Neutrophil (primary cell): ENCODE data around the gene EVX2.

Experiments
- H3K27ac ChIP-seq: fragments of 200-600 bp; sonication (generic); 2 replicates; pipeline ENCODE4 v1.5.1; 2016; ENCODE audit warnings: mild to moderate bottlenecking, moderate library complexity
- H3K27me3 ChIP-seq: fragments of 200-600 bp; sonication (generic); 2 replicates; pipeline ENCODE4 v1.6.0; 2016; ENCODE audit warnings: mild to moderate bottlenecking
- H3K36me3 ChIP-seq: fragments of 200-600 bp; sonication (generic); 2 replicates; pipeline ENCODE4 v1.5.1; 2017
- H3K4me1 ChIP-seq, 2 experiments: fragments of 200-600 bp in 1 of 2; sonication (generic) in 1 of 2; 1 replicate in 1 of 2; 2 replicates in 1 of 2; pipeline versions ENCODE4 v1.5.1 to v1.6.1; 2013 to 2016; ENCODE audit warnings: low read depth in 1 of 2, low read length in 1 of 2, mild to moderate bottlenecking in 1 of 2, moderate library complexity in 1 of 2; ENCODE audit not compliant: control insufficient read depth in 1 of 2, insufficient read depth in 1 of 2
- H3K4me3 ChIP-seq, 2 experiments: fragments of 200-600 bp in 1 of 2; sonication (generic) in 1 of 2; 1 replicate in 1 of 2; 2 replicates in 1 of 2; pipeline ENCODE4 v1.5.1; 2013 to 2016; ENCODE audit warnings: low read depth in 1 of 2, low read length in 1 of 2, mild to moderate bottlenecking in 1 of 2, moderate library complexity in 1 of 2
- H3K9me3 ChIP-seq: fragments of 200-600 bp; sonication (generic); 2 replicates; pipeline ENCODE4 v1.5.1; 2016
- CTCF ChIP-seq: fragments of 200-600 bp; sonication (generic); IDR thresholded peaks from 2 replicates; pipeline ENCODE4 v1.5.1; 2016; ENCODE audit warnings: antibody characterized with exemption

Gene EVX2

GRCh38 chr2:176130147-176130956, 46.6 kb upstream of the EVX2 start:
- Histone ChIP-seq H3K4me3 (peak overlapping the region; percentile 13 to 16), H3K4me1 (peaks cover 19 to 30% of the 10 kb centered on the region in 2 experiments), H3K9me3 (no peaks in the 10 kb centered on the region), H3K27ac (no peak overlapping the region), H3K27me3 (peaks cover 100% of the 10 kb centered on the region), H3K36me3 (no peaks in the 10 kb centered on the region)
- no peak for TF ChIP-seq CTCF

GRCh38 chr2:176129813-176130146, 46.0 kb upstream of the EVX2 start:
- H3K27me3 ChIP-seq = peaks cover 100% of the 10 kb centered on the region
- H3K4me1 ChIP-seq = peaks cover 19 to 30% of the 10 kb centered on the region in 2 experiments
- no peak for TF ChIP-seq CTCF
- H3K27ac ChIP-seq = no peak overlapping the region
- no peaks in the 10 kb centered on the region for H3K9me3 ChIP-seq
- H3K36me3 ChIP-seq = no peaks in the 10 kb centered on the region
- H3K4me3 ChIP-seq = peak overlapping the region; percentile 13 to 49

- Histone ChIP-seq H3K4me3 (peak within 1 kb of the TSS; percentile 13 to 49), H3K27ac (no peak within 1 kb of the TSS), H3K36me3 (no peaks in the 10 kb centered on the region), H3K4me1 (peaks cover 19 to 30% of the 10 kb centered on the region in 2 experiments), H3K9me3 (no peaks in the 10 kb centered on the region), H3K27me3 (peaks cover 100% of the 10 kb centered on the region)
- no peak for TF ChIP-seq CTCF
Measured at GRCh38 chr2:176128982-176129796, 45.4 kb upstream of the EVX2 start, which contains the start of gene HOXD8. Gene HOXD8 (plus strand): TSS chr2:176129705. CDS start chr2:176130367, 662 bp downstream.

- TF ChIP-seq CTCF = no peak
- Histone ChIP-seq H3K27me3 (peaks cover 100% of the 10 kb centered on the region), H3K4me3 (no peak overlapping the region), H3K27ac (no peak overlapping the region), H3K4me1 (peaks cover 19 to 30% of the 10 kb centered on the region in 2 experiments), H3K36me3 (no peaks in the 10 kb centered on the region), H3K9me3 (no peaks in the 10 kb centered on the region)
Measured at GRCh38 chr2:176128172-176128981, 44.6 kb upstream of the EVX2 start.

GRCh38 chr2:176127774-176128072, 44.0 kb upstream of the EVX2 start:
- H3K4me3 ChIP-seq = no peak overlapping the region
- H3K27me3 ChIP-seq = peaks cover 100% of the 10 kb centered on the region
- H3K27ac ChIP-seq = no peak overlapping the region

More at GRCh38 chr2:176127774-176128072, 44.0 kb upstream of the EVX2 start:
- Histone ChIP-seq H3K9me3 (no peaks in the 10 kb centered on the region), H3K36me3 (no peaks in the 10 kb centered on the region), H3K4me1 (peaks cover 19 to 36% of the 10 kb centered on the region in 2 experiments)
- TF ChIP-seq CTCF = no peak
